Caki2 (cell line): Measurements from ENCODE around the gene ZNF331. TPM values are rescaled to one million over a fixed set of nuclear protein-coding genes. Genes with fewer than 3 reads are reported as not detected.
A peak's percentile ranks its signal among the peaks of the same experiment; 100 is the strongest.

Experiments used
- DNase-seq: peaks from one replicate; pipeline ENCODE4 v3.0.0-alpha.2; 2015; ENCODE audit warnings: low read depth
- in situ Hi-C: cut with HindIII; loops from 2 replicates; pipeline ENCODE4 v1.10.0; 2016; ENCODE audit warnings: low sequenced_read_pairs, low pct_unique_long_range_greater_than_20kb, mixed read lengths
- total RNA-seq: library from RNA; depleted of rRNA; stranded (reverse); fragments of >200 nt; shearing (Covaris generic); gene quantifications from 2 replicates; pipeline ENCODE4 v1.2.3, GENCODE V29; 2014; ENCODE audit warnings: low replicate concordance

ZNF331 gene
- total RNA-seq, 1 experiment from 2014 or later = 2.2 TPM

DNA sequence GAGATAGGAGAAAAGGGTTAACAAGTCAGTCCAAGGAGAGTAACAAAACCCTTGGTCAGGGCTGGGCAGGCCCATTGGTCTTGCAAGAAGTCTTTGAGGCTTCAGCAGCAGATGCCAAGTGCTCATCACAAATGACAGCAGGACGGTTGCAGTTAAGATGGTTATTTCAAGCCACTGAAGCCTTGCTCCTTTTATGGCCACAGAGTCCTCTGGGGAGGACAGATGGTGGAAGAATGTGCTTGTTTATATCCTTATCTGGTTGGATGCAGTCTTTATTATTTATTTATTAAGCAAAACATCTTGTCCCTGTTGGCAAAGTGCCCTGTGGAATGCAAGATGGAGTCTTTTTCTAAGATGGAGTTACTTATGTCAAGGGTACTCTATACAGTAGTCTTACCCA is 19.2 kb upstream of the ZNF331 start:
- in situ Hi-C loops = no loop called here

DNA sequence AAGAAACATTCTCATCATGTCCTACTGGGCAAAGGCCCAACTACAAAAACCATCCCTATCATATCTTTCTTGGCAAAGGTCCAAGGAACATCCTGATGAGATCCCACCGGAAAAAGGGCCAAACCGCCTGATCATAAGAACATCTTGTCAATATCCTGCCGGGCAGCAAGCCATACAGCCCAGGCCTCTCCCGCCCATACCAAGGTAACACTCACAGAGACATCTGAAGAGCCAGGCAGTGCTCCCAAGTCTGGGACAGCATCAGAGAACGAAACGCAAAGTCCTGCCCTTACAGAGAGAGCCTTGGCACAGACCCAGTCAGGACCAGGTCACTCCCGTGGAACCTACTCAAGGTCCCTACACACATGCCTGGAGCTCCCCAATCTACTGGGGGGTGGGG is 18.5 kb upstream of the ZNF331 start:
- in situ Hi-C loops = no loop called here
- no peak for DNase-seq

More for the DNA sequence above, 19.2 kb upstream of the ZNF331 start:
- no peak for DNase-seq

DNA sequence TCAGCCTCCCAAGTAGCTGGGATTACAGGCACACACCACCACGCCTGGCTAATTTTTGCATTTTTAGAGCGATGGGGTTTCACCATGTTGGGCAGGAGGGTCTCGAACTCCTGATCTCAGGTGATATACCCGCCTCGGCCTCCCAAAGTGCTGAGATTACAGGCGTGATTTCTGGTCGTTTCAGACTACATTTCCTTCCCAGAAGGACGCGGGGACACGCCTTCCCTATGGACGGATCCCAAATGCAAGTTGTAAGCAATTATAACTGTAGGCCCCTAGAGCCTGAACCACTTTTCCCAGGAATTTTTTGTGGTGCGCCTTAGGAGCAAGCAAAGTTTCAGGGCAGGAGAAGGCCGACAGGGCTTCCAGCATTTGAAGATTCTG is 17.8 kb upstream of the ZNF331 start:
- DNase-seq = no peak
- in situ Hi-C loops = no loop called here

DNA sequence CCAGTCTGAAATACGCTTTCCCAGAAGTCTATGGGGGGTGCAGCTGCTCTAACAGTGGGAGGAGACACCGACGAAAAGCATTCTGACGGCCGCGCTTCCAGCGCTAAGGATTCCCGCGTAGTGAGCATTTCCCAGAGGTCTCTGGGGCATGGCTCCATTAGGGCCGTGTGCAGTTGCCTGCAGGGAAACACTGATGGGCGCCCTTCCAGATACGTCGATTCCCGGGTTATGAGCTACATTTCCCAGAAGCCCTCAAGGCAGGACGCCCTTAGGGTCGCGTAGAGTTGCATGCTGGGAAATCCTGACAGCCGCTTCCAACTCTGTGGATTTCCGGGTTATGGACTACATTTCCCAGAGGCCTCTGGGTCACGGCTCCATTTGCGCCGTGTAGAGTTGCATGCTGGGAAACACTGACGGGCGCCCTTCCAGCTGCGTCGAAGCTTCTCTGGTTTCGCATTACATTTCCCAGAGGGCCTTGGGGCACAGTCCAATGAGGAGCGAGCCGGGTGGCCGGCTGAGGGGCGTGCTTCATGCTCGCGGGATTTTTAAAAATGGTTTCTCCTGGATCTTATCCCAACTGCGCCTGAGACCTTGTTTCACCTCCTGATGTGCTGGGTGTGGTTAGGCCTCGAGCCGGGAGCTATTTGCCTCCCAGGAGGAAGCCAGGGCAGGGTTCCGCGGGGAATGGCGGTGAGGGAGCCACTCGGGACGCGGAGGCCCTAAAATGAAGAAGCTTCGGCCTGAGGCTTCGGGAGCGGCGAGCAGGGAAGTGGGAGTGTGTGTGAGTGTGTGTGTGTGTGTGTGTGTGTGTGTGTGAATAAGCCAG is 17.2 kb upstream of the ZNF331 start:
- DNase-seq = peak; percentile 91
- in situ Hi-C loops = no loop called here

DNA sequence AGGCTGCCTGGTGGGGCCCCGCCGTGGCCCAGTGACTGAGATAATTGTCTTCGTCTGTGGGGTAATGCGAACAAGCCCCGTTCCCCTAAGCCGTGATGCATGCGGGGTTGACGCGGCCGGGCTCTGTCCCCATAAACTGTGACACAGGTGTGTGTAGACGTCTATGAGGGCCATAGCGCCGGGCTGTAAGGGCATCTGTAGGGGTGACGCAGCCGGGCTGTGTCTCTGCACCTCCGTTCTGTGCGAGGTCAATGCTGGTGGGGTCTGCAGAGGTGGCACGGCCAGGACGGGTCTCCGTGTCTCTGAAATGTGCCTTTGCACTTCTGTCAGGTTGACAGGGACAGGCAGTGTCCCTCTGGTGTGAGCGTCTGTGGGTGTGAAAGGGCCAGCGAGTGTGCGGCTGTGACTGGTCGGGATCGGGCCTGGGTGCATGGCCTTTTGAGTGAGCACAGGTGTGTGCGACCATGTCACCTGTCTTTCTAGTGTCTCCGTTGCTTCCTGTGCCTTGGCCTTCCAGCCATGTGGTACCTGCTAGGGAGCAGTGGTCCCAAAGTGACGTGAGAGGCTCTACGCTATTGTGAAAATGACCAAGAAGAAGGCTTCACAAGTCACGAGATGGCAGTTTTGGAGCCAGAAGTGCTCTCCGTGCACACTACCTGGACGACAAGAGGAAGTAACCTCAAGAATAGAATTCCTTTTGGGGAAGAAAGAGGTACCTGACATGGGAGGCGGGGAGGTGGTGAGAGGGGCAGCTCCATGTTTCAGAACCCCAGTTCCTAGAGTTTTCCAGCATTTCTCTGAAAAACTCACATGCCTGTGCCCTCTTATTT is 16.4 kb upstream of the ZNF331 start:
- no peak for DNase-seq
- in situ Hi-C loops = no loop called here

DNA sequence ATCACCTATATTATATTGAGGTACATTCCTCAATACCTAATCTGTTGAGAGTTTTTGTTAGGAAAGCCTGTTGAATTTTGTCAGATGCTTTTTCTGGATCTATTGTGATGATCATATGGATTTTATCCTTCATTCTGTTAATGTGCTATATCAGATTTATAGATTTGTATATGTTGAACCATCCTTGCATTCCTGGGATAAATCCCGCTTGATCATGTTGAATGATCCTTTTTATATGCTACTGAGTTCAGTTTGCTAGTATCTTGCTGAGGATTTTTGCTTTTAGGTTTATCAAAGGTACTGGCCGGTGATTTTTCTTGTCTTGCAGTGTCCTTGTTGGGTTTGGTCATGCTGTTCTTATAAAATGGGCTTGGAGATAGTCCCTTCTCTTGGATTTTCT is 12.0 kb upstream of the ZNF331 start:
- in situ Hi-C loops = no loop called here

DNA sequence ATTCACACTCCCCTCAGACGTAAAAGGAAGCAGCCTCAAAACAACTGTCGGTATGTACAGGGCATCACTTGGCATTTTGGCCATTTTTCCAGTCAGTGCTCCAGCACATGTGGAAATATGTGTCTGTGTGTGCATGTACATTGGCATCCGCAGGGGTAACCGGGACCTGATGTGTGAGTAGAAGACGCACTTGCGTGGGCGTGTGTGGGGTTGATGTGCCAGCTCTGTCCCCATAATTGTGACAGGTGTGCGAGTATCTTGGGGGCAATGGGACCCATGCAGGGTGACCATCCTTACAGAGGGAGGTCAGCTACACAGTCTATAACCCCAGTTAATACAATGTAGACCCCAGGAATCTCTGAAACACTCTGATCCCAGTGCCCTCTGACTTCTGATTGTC is 7.3 kb upstream of the ZNF331 start:
- no peak for DNase-seq
- in situ Hi-C loops = no loop called here

More for the DNA sequence above, 12.0 kb upstream of the ZNF331 start:
- no peak for DNase-seq

DNA sequence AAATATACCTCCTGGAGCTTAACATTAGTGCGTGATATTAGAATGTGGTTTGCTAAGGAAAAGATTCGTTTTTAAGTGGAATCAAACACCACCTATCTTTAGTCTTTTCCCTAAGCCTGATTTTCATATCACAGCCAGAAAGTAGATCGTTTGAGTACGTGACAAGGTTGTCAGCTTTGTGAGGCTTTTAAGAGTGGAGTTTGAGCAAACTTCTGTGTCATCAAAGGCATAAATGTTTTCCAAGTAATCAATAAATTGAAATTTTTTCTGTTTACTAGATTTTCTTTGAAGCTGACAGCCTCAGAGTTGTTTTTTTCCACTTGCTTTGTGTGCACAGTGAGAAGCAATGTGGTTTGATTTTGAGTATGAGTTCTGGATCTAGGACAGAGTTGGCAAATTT is 6.5 kb upstream of the ZNF331 start:
- DNase-seq = no peak
- in situ Hi-C loops = no loop called here

DNA sequence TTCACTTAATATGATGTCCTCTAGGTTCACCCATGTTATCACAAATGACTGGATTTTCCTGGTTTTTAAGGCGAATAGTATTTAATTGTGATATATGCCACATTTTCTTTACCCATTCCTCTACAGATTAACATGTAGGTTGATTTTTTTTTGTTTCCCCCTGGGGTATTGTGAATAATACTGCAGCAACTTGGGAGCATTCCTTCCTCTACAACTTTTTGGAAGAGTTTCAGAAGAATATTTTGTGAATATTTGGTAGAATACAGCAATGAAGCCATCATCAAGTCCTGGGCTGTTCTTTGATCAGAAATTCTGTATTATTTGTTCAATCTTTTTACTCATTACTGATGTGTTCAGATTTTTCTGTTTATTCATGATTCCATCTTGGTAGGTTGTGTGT is 5.6 kb upstream of the ZNF331 start:
- in situ Hi-C loops = no loop called here
- no peak for DNase-seq

DNA sequence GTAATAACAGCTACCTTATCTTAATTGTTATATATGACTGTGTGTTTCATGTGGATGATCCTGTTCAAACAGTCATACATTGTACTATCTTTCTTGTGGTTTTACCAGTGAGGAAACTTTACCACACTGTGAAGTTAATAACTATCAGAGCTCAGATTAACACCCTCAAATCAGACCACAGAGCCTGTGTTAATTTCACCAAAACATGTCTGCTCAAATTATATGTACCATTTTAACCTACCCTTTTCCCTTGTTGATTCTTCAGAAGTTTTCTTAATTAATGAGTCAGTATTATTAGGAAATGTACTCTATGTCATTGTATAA is 1.8 kb upstream of the ZNF331 start:
- no peak for DNase-seq
- in situ Hi-C loops = no loop called here

DNA sequence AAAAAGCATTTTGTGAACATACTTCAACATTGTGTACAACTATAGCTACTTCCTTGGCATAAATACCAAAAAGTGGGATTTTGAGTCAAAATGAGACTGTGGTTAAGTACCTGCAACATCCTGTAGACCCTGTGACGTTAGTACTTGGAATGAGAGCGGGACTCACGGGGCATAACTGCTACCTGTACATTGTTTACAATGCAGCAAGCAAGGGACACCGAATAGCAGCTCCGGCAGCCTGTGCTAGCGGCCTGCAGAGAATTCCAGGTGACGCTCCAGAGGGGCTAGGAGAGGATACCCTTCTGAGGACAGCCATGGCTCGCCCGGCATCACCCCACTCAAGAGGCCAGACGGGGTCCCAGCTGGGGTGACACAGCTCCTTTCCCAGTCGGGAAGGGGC is 824 bp upstream of the ZNF331 start:
- in situ Hi-C loops = no loop called here

DNA sequence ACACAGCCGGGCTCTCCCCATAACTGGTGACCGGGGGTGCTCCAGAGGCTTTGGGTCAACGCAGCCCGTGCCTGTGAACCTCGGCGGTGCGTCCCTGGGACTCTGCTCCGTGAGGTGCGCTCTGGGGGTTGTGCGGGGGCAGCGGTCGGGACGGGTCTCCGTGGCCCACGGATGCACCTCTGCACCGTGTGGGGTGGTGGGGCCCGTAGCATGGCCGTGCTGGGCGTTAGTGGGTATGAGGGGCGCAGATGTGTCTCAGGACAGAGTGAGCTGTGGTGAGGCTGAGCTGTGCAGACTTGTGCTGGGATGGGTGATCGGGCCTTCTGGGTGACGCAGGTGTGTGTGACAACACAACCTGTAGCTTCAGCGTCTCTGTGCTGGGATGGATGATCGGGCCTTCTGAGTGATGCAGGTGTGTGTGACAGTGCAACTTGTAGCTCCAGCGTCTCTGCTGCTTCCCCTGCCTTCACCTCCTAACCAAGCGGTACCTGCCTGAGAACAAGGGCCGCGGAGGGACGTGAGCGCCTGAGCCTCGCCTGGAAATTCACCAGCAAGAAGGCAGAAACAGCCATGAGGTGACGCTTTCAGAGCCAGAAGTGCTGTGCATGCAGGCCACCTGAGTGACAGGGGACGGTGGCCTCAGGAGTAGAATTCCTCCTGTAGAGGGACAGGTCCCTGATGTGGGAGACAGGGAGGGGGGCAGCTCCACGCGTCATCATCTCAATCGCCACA is 599 bp downstream of the ZNF331 start:
- in situ Hi-C loops = no loop called here
- DNase-seq = no peak

More for the DNA sequence above, 824 bp upstream of the ZNF331 start:
- no peak for DNase-seq

DNA sequence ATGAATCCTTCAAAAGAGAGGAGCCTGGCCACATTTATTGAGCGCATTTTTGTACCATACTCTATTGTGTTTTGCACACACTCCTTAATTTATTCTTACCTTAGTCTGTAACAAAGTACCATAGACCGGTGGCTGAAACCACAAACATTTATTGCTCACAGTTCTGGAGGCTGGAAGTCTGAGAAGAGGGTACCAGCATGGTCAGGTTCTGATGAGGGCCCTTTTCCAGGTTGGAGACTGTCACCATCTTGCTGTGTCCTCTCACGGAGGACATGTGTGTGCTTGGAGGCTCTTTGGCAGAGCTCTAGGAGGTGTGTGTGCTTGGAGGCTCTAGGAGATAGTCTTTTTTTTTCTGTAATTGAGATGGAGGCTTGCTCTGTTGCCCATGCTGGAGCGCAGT is 2.1 kb downstream of the ZNF331 start:
- in situ Hi-C loops = no loop called here
- DNase-seq = no peak

DNA sequence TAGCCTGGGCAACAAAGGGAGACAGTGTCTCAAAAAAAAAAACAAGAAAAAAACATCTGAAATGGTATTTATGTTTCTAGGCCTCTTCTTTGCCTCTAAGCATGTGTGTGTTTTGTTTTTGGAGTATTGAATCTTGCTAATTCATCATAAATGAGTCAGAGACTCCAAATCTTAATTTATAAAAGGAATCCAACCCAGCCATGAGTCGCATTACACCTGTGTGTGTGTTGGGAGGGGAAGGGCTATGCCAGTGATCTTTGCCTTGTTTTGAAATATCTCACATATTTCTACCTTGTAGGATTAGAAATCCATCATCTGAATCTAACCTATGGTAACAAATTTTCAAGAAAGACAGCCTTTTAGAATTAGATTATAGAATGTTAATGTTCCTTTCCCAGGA is 4.0 kb downstream of the ZNF331 start:
- no peak for DNase-seq
- in situ Hi-C loops = no loop called here

DNA sequence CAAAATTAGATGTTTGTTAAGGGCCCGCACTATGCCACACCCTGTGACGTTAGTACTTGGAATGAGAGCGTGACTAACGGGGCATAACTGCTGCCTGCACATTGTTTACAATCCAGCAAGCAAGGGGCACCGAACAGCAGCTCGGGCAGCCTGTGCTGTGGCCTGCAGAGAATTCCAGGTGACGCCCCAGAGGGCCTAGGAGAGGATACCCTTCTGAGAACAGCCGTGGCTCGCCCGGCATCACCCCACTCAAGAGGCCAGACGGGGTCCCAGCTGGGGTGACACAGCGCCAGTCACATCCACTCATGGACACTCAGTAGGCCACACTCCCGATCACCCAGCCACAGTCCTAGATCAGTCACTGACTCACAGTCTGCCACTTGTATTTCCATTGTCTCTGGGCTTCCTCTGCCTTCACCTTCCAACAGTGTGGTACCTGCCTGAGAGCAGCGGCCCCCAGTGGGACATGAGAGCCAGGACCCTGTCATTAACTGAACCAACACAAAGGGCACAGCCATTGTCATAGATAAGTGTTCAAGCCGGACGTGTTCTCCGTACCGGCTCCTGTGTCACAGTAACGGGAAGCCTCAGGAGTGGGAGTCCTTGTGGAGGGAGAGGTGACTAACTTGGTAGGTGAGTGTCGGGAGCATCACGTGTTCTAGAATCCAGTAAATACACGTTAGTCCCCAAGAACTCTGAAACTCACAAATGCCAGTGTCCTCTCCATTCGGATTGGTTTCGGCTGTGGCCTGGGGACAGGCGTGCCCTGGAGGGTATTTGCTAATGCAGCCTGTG is 7.5 kb downstream of the ZNF331 start:
- peak; percentile 74 for DNase-seq
- in situ Hi-C loops = no loop called here

DNA sequence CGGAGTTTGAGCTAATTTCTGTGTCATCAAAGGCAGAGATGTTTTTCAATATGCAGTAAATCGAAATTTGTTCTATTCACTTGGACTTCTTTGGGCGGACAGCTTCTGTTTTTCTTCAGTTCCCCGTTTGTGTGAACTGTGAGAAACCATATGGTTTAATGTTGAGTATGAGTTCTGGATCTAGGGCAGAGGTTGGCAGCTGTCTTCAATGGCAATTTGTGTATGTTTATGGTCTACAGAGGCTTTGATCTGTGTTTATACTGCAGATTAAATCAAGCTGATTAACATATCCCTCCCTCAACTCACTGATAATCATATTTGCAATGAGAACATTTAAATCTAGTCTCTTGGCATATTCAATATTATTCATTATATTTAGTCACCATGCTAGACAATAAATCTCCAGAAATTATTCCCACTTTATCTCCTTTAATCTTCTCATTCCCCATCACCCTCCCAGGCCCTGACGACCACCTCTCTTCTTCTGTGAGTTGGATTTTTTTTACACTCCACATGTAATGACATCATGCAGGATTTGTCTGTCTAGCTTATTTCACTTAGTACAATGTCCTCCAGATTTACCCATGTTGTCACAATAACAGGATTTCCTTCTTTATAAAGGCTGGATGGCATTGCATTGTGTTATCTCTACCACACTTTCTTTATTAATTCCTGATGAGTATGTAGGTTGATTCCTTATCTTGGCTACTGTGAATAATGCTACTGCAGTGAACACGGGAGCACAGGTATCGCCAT is 9.0 kb downstream of the ZNF331 start:
- in situ Hi-C loops = no loop called here
- no peak for DNase-seq

DNA sequence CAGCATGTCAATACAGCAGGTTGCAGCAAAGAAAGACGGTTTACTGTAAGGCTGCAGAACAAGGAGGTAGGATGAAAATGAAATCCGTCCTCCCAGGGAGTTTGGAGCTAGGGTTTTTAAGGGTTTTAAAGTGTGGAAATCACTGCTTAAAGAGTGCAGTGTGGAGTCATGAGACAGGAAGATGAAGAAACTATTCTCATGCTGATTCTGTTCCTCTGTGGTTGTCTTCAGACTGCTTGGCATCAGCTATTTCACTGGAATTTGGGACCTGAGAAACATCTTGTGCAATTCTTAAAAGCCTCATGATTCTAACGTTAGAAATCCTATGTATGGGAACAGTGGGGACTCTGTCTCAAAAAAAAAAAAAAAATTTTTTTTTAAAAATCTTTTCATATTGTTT is 11.4 kb downstream of the ZNF331 start:
- DNase-seq = no peak
- in situ Hi-C loops = no loop called here
